Activated naive CD8-positive, alpha-beta T cell treated with anti-CD3 and anti-CD28 coated beads, Interleukin-2, amount 50 U/mL, for 24 hours (primary cell): Measurements from ENCODE around the gene VPS51.

Source experiments
- ATAC-seq: fragments of 150-1000 bp; cut with Tn5 transposase; one replicate; pipeline ENCODE4 v1.10.0; 2021
- DNase-seq: peaks from one replicate; pipeline ENCODE4 v3.0.0; 2021
- H3K27ac Mint-ChIP-seq: one replicate; pipeline ENCODE4 v1.8.0; 2021; ENCODE audit warnings: mild to moderate bottlenecking, mixed read lengths
- H3K27me3 Mint-ChIP-seq: one replicate; pipeline ENCODE4 v1.8.0; 2021; ENCODE audit warnings: mixed read lengths
- H3K36me3 Mint-ChIP-seq: one replicate; pipeline ENCODE4 v1.8.0; 2021; ENCODE audit warnings: low read depth, mixed read lengths
- H3K4me1 Mint-ChIP-seq: one replicate; pipeline ENCODE4 v1.8.0; 2021; ENCODE audit warnings: mixed read lengths
- H3K4me3 Mint-ChIP-seq: one replicate; pipeline ENCODE4 v1.8.0; 2021; ENCODE audit warnings: mild to moderate bottlenecking, moderate library complexity, mixed read lengths
- H3K9me3 Mint-ChIP-seq: one replicate; pipeline ENCODE4 v1.8.0; 2021; ENCODE audit warnings: mixed read lengths

Gene VPS51

GRCh38 chr11:65108469-65109123, 12.6 kb downstream of the VPS51 start:
- Mint-ChIP-seq H3K9me3 (no peaks in the 10 kb centered on the region), H3K4me1 (peaks cover 26% of the 10 kb centered on the region), H3K36me3 (peaks cover 11% of the 10 kb centered on the region), H3K27ac (no peak overlapping the region), H3K27me3 (no peaks in the 10 kb centered on the region), H3K4me3 (no peak overlapping the region)
- DNase-seq, result no peak
- ATAC-seq, result no peak

GRCh38 chr11:65109231-65110198, 13.5 kb downstream of the VPS51 start:
- Mint-ChIP-seq H3K9me3 (no peaks in the 10 kb centered on the region), H3K4me1 (peaks cover 34% of the 10 kb centered on the region), H3K4me3 (no peak overlapping the region), H3K36me3 (peaks cover 10% of the 10 kb centered on the region), H3K27ac (no peak overlapping the region), H3K27me3 (no peaks in the 10 kb centered on the region)
- ATAC-seq, result no peak
- DNase-seq, result no peak

DNA sequence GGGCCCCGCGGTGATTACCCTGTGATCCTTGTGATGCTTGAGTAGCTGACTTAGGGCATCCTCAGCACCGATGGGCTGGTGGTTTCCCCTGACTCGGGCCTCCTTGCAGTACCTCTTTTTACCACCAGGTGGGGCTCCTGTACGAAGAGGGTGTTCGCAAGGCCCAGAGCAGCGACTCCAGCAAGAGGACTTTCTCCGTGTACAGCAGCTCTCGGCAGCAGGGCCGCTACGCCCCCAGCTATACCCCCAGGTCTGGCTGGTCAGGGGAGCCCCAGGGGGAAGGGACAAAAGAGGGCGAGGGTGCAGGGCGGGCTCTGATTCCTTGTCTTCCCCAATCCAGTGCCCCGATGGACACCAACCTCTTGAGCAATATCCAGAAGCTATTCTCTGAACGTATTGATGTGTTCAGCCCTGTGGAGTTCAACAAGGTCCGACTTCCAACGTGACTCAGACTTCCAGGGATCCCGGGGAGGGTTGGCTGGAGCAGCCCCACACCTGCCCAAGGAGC, 14.4 kb downstream of the VPS51 start:
- DNase-seq, result peak; percentile 98
- peak; percentile 52 for ATAC-seq
- H3K4me1 Mint-ChIP-seq, result peaks cover 36% of the 10 kb centered on the region
- no peak overlapping the region for H3K27ac Mint-ChIP-seq
- no peaks in the 10 kb centered on the region for H3K9me3 Mint-ChIP-seq
- H3K27me3 Mint-ChIP-seq, result no peaks in the 10 kb centered on the region
- no peak overlapping the region for H3K4me3 Mint-ChIP-seq
- H3K36me3 Mint-ChIP-seq, result peaks cover 9% of the 10 kb centered on the region

DNA sequence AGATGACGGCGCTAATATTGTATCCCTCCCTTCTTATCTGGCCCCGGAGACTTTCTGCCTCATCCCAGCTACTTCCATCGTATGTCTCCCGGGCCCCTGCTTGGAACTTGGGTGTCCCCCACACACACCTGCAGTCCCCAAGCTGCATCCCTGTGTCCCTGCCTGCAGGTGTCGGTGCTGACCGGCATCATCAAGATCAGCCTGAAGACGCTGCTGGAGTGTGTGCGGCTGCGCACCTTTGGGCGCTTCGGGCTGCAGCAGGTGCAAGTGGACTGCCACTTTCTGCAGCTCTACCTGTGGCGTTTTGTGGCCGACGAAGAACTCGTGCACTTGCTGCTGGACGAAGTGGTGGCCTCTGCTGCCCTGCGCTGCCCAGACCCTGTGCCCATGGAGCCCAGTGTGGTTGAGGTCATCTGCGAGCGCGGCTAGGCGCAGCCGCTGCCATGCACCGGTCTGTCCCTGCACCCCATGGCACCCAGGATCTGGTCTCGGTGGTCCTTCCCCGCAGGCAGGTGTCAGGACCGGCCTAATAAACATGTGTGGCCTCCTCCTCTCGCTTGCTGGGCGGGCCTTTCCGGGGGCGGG, 15.2 kb downstream of the VPS51 start:
- Mint-ChIP-seq H3K36me3 (peaks cover 10% of the 10 kb centered on the region), H3K9me3 (no peaks in the 10 kb centered on the region), H3K27me3 (no peaks in the 10 kb centered on the region), H3K27ac (no peak overlapping the region), H3K4me1 (peaks cover 44% of the 10 kb centered on the region), H3K4me3 (peak overlapping the region; percentile 79)
- ATAC-seq (no peak), DNase-seq (no peak)

- peaks cover 48% of the 10 kb centered on the region for H3K4me1 Mint-ChIP-seq
- peak within 1 kb of the TSS; percentile 79 for H3K4me3 Mint-ChIP-seq
Observed at GRCh38 chr11:65111744-65112545, 15.9 kb downstream of the VPS51 start, which contains the start of gene TM7SF2. TSS of gene TM7SF2 (plus strand) at chr11:65111872. CDS start at chr11:65112016, 144 bp downstream.

DNA sequence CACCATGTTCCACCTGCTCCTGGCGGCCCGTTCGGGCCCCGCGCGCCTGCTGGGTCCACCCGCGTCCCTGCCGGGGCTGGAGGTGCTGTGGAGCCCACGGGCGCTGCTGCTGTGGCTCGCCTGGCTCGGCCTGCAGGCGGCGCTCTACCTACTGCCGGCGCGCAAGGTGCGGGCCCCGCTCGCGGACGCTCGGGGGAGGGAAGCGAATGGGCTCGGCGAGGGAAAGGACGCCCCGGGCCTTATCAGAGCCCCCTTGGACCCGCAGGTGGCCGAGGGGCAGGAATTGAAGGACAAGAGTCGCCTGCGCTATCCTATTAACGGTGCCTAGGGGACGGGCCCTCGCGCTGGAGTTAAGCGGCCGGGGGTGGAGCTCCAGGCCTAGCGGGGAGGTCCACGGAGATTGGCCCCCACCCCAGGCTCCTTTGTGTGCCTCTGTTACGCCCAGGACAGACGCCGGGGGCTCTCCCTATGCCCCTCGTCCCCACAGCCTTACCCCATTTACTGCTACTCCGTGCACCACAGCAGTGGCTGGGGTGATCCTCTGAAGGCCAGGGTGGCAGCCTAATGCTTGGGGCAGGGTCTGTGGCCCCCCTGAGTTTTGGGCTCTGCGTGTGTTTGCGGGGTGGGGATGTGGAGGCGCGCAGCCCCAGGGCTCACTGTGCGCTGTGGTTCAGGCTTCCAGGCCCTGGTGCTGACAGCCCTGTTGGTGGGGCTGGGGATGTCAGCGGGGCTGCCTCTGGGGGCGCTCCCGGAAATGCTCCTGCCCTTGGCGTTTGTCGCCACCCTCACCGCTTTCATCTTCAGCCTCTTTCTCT, 16.7 kb downstream of the VPS51 start:
- ATAC-seq (peak; percentile 36), DNase-seq (peak; percentile 82)
- peak overlapping the region; percentile 79 for H3K4me3 Mint-ChIP-seq

More at GRCh38 chr11:65111744-65112545, 15.9 kb downstream of the VPS51 start, which contains the start of gene TM7SF2:
- ATAC-seq (peak; percentile 72), DNase-seq (peak; percentile 97)
- H3K9me3 Mint-ChIP-seq, result no peaks in the 10 kb centered on the region
- peaks cover 12% of the 10 kb centered on the region for H3K36me3 Mint-ChIP-seq
- peak within 1 kb of the TSS; percentile 81 for H3K27ac Mint-ChIP-seq
- H3K27me3 Mint-ChIP-seq, result no peaks in the 10 kb centered on the region

GRCh38 chr11:65113361-65113756, 17.3 kb downstream of the VPS51 start:
- DNase-seq (no peak), ATAC-seq (no peak)
- Mint-ChIP-seq H3K27me3 (no peaks in the 10 kb centered on the region), H3K4me3 (peak overlapping the region; percentile 79), H3K4me1 (peaks cover 57% of the 10 kb centered on the region), H3K9me3 (no peaks in the 10 kb centered on the region), H3K36me3 (peaks cover 18% of the 10 kb centered on the region), H3K27ac (peak overlapping the region; percentile 67)

More for the DNA sequence above, 16.7 kb downstream of the VPS51 start:
- H3K36me3 Mint-ChIP-seq, result peaks cover 15% of the 10 kb centered on the region
- H3K27me3 Mint-ChIP-seq, result no peaks in the 10 kb centered on the region
- H3K9me3 Mint-ChIP-seq, result no peaks in the 10 kb centered on the region
- peaks cover 52% of the 10 kb centered on the region for H3K4me1 Mint-ChIP-seq
- H3K27ac Mint-ChIP-seq, result peak overlapping the region; percentile 67

GRCh38 chr11:65113839-65114238, 17.8 kb downstream of the VPS51 start:
- Mint-ChIP-seq H3K9me3 (no peaks in the 10 kb centered on the region), H3K4me1 (peaks cover 62% of the 10 kb centered on the region), H3K4me3 (peak overlapping the region; percentile 79), H3K36me3 (peaks cover 23% of the 10 kb centered on the region), H3K27ac (no peak overlapping the region), H3K27me3 (no peaks in the 10 kb centered on the region)
- no peak for DNase-seq
- no peak for ATAC-seq

- ATAC-seq, result no peak
- H3K36me3 Mint-ChIP-seq, result peaks cover 29% of the 10 kb centered on the region
- H3K4me3 Mint-ChIP-seq, result peak overlapping the region; percentile 79
- no peak overlapping the region for H3K27ac Mint-ChIP-seq
- DNase-seq, result no peak
- no peaks in the 10 kb centered on the region for H3K27me3 Mint-ChIP-seq
- peaks cover 70% of the 10 kb centered on the region for H3K4me1 Mint-ChIP-seq
- H3K9me3 Mint-ChIP-seq, result no peaks in the 10 kb centered on the region
Observed at GRCh38 chr11:65114538-65115171, 18.6 kb downstream of the VPS51 start.

DNA sequence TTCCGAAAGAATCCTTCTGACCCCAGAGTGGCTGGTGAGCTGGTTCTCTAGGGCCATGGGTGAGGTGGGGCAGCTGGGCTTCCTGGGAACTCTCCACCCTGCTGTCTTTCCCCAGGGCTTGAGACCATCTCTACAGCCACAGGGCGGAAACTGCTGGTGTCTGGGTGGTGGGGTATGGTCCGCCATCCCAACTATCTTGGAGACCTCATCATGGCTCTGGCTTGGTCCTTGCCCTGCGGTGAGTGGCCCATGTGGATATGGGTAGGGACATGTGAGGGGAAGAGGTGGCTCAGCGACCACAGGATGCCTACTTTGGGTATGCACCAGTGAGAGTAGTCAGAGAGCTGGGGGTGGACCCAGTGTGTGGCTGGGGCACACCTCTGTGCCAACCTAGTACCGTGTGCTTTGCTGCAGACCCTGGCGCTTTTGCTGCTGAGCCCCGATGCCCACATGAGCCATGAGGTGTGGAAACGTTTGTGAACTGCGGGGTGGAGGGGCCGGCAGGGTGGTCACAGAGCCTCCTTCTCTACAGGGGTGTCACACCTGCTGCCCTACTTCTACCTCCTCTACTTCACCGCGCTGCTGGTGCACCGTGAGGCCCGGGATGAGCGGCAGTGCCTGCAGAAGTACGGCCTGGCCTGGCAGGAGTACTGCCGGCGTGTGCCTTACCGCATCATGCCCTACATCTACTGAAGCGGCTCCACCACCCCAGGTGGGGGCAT, 19.5 kb downstream of the VPS51 start:
- Mint-ChIP-seq H3K36me3 (peaks cover 37% of the 10 kb centered on the region), H3K27me3 (no peaks in the 10 kb centered on the region), H3K4me1 (peaks cover 73% of the 10 kb centered on the region), H3K9me3 (no peaks in the 10 kb centered on the region), H3K27ac (peak overlapping the region; percentile 95), H3K4me3 (peak overlapping the region; percentile 86)
- no peak for ATAC-seq
- no peak for DNase-seq

DNA sequence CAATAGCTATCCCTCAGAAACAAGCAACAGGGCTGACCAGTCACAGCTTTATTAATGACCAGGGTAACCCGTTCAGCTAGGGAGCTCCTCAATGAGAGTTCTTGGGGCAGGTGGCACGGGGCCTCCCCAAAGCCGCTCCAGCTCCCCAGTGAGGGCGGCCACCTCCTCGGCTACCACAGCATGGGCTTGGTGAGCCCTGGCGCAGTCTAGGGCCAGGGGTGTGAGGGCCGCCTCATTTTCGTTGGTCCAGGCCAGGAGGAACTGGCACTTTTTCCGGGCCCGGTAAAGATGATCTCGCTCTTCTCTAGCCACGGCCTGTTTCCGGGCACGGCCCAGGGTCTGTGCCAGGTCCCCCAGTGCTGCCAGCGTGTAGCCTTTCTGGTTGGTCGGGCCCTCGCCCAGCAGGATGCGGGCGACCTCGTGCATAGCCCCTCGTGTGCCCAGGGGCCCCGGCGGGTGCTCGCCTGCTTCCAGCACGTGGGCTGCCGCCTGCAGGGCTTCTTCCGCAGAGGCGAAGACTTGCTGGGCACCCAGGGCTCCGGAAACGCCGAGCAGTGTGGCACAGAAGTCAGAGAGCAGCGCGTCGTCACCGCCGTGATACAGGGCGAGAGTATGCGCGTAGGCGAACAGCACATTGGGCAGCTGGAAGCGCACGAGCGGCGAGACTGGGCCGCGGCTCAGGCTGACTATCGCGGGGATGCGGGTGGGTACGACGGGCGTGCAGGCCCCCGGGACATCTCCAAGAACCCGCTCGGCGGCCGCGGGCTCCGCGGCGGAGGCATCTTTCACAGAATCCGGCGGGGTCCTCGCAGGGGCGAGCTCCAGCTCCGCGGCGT, 20.6 kb downstream of the VPS51 start:
- Mint-ChIP-seq H3K36me3 (peaks cover 48% of the 10 kb centered on the region), H3K4me3 (peak overlapping the region; percentile 86), H3K4me1 (peaks cover 76% of the 10 kb centered on the region), H3K9me3 (no peaks in the 10 kb centered on the region), H3K27ac (peak overlapping the region; percentile 95), H3K27me3 (no peaks in the 10 kb centered on the region)
- DNase-seq (peak; percentile 69), ATAC-seq (peak; percentile 16)
